ENCODE results near the gene IFNGR1.
"Not testable (repeated sequence)": the region's sequence is repeated elsewhere in the genome, so short reads cannot be mapped to it uniquely, and the experiment has no call there.

IFNGR1 gene

DNA sequence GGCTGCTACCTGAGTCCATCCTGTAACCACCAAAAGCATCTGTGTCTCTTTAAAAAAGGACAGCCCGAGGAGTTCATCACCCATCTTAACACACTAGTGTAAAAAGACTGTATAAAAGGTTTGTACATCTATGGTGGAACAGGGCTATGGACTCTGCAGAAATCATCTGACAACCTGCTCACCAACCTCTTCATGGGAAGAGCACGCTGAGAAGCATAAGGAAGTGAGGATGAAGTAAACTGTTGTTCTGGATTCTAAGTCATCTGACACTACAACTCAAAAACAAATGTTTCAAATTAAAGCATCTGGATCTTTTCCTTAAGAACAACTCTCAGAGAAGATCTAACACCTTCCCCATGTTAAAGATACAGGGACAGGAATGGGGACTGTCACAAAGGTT, 5.4 kb downstream of the IFNGR1 start:
- Mint-ChIP-seq H3K9me3 (peaks cover 8% of the 10 kb centered on the region), H3K4me3 (no peak overlapping the region), H3K4me1 (peaks cover 46% of the 10 kb centered on the region), H3K27me3 (no peaks in the 10 kb centered on the region), H3K36me3 (peaks cover 25% of the 10 kb centered on the region), H3K27ac (no peak overlapping the region)
- DNase-seq (ENCODE audit: low spot score in 2 of 2) (no peak), ATAC-seq (ENCODE audit: low read depth) (no peak)

- DNase-seq (ENCODE audit: low spot score in 2 of 2) (no peak), ATAC-seq (ENCODE audit: low read depth) (no peak)
- H3K27ac Mint-ChIP-seq: no peak overlapping the region
- no peak overlapping the region for H3K4me3 Mint-ChIP-seq
- H3K9me3 Mint-ChIP-seq: peaks cover 8% of the 10 kb centered on the region
- peaks cover 30% of the 10 kb centered on the region for H3K36me3 Mint-ChIP-seq
- H3K27me3 Mint-ChIP-seq: no peaks in the 10 kb centered on the region
- peaks cover 44% of the 10 kb centered on the region for H3K4me1 Mint-ChIP-seq
Measured at GRCh38 chr6:137213331-137213740, 5.8 kb downstream of the IFNGR1 start.

DNA sequence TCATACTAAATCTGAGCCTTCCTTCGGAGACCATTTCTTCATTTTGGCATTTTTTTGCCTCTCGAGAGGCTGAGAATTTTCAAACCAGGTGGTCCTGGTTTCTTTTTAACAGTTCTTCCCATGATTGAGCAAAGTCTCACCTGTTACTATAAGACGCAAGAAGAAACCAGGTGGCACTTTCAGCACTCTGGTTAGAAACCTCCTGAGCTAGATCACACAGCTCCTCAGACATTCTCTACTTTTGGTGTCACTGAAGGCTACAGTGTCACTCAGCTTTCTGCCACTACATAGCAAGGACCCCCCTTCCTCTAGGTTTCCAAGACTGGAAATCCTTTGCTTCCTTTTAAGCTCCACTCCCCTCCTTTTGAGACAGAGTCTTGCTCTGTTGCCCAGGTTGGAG, 7.3 kb downstream of the IFNGR1 start:
- peaks cover 38% of the 10 kb centered on the region for H3K36me3 Mint-ChIP-seq
- peak overlapping the region; percentile 33 for H3K27ac Mint-ChIP-seq
- no peak overlapping the region for H3K4me3 Mint-ChIP-seq
- H3K4me1 Mint-ChIP-seq: peaks cover 40% of the 10 kb centered on the region
- ATAC-seq (ENCODE audit: low read depth) (no peak), DNase-seq (ENCODE audit: low spot score in 2 of 2) (no peak)
- no peaks in the 10 kb centered on the region for H3K27me3 Mint-ChIP-seq
- H3K9me3 Mint-ChIP-seq: peaks cover 12% of the 10 kb centered on the region

GRCh38 chr6:137210903-137211302, 8.3 kb downstream of the IFNGR1 start:
- Mint-ChIP-seq H3K9me3 (peaks cover 14% of the 10 kb centered on the region), H3K27ac (peak overlapping the region; percentile 24), H3K27me3 (no peaks in the 10 kb centered on the region), H3K36me3 (peaks cover 42% of the 10 kb centered on the region), H3K4me1 (peaks cover 37% of the 10 kb centered on the region), H3K4me3 (no peak overlapping the region)
- ATAC-seq (ENCODE audit: low read depth) (no peak), DNase-seq (ENCODE audit: low spot score in 2 of 2) (no peak)

- Mint-ChIP-seq H3K9me3 (peaks cover 14% of the 10 kb centered on the region), H3K4me1 (peaks cover 30% of the 10 kb centered on the region), H3K27ac (no peak overlapping the region), H3K36me3 (peaks cover 52% of the 10 kb centered on the region), H3K4me3 (no peak overlapping the region), H3K27me3 (no peaks in the 10 kb centered on the region)
- DNase-seq (ENCODE audit: low spot score in 2 of 2): no peak
- no peak for ATAC-seq (ENCODE audit: low read depth)
Measured at GRCh38 chr6:137208279-137208678, 10.9 kb downstream of the IFNGR1 start.

DNA sequence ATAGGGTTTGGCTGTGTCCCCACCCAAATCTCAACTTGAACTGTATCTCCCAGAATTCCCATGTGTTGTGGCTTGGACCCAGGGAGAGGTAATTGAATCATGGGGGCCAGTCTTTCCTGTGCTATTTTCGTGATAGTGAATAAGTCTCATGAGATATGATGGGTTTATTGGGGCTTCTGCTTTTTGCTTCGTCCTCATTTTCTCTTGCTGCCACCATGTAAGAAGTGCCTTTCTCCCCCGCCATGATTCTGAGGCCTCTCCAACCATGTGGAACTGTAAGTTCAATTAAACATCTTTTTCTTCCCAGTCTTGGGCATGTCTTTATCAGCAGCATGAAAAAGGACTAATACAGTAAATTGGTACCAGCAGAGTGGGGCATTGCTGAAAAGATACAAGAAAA, 11.7 kb downstream of the IFNGR1 start:
- DNase-seq (ENCODE audit: low spot score in 2 of 2); ATAC-seq (ENCODE audit: low read depth); H3K27me3 Mint-ChIP-seq: not testable (repeated sequence)
- H3K36me3 Mint-ChIP-seq: peaks cover 52% of the 10 kb centered on the region
- peaks cover 27% of the 10 kb centered on the region for H3K4me1 Mint-ChIP-seq
- peaks cover 14% of the 10 kb centered on the region for H3K9me3 Mint-ChIP-seq
- peak overlapping the region; percentile 36 for H3K27ac Mint-ChIP-seq
- peak overlapping the region; percentile 18 for H3K4me3 Mint-ChIP-seq

DNA sequence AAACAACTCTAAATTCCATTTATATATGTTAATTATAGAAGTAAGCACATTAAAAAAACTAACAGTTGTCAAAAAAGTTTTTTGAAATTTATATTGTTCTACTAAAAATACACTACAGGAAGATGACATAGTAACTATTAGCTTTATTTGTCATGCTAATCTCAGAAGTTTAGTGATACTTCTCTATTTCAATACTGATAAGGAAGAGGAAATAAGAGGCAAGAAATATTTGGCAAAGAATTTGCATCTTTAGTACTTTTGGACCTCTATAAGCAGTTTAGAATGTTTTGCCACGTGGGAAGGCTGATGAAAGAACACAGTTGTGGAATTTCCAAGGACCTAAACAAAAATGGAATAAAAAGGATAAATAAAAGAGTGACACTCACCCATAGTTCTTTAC, 12.6 kb downstream of the IFNGR1 start:
- peaks cover 14% of the 10 kb centered on the region for H3K9me3 Mint-ChIP-seq
- DNase-seq (ENCODE audit: low spot score in 2 of 2): no peak
- H3K4me1 Mint-ChIP-seq: peaks cover 26% of the 10 kb centered on the region
- peaks cover 51% of the 10 kb centered on the region for H3K36me3 Mint-ChIP-seq
- ATAC-seq (ENCODE audit: low read depth): peak; percentile 70
- no peak overlapping the region for H3K4me3 Mint-ChIP-seq
- peak overlapping the region; percentile 39 for H3K27ac Mint-ChIP-seq
- no peaks in the 10 kb centered on the region for H3K27me3 Mint-ChIP-seq

GRCh38 chr6:137203256-137203655, 15.9 kb downstream of the IFNGR1 start:
- Mint-ChIP-seq H3K27ac (no peak overlapping the region), H3K9me3 (peaks cover 6% of the 10 kb centered on the region), H3K27me3 (no peaks in the 10 kb centered on the region), H3K36me3 (peaks cover 38% of the 10 kb centered on the region), H3K4me3 (no peak overlapping the region), H3K4me1 (peaks cover 17% of the 10 kb centered on the region)
- ATAC-seq (ENCODE audit: low read depth) (no peak), DNase-seq (ENCODE audit: low spot score in 2 of 2) (no peak)

- H3K4me3 Mint-ChIP-seq: no peak overlapping the region
- no peaks in the 10 kb centered on the region for H3K27me3 Mint-ChIP-seq
- peaks cover 11% of the 10 kb centered on the region for H3K4me1 Mint-ChIP-seq
- DNase-seq (ENCODE audit: low spot score in 2 of 2) (peak in 1 of 2 donors; percentile 31), ATAC-seq (ENCODE audit: low read depth) (peak; percentile 90)
- H3K27ac Mint-ChIP-seq: no peak overlapping the region
- peaks cover 37% of the 10 kb centered on the region for H3K36me3 Mint-ChIP-seq
- H3K9me3 Mint-ChIP-seq: peaks cover 2% of the 10 kb centered on the region
Measured at GRCh38 chr6:137202078-137202477, 17.1 kb downstream of the IFNGR1 start.

GRCh38 chr6:137201006-137201405, 18.2 kb downstream of the IFNGR1 start:
- H3K4me3 Mint-ChIP-seq: no peak overlapping the region
- no peak overlapping the region for H3K27ac Mint-ChIP-seq
- no peaks in the 10 kb centered on the region for H3K27me3 Mint-ChIP-seq
- peaks cover 35% of the 10 kb centered on the region for H3K36me3 Mint-ChIP-seq
- H3K4me1 Mint-ChIP-seq: peaks cover 9% of the 10 kb centered on the region
- DNase-seq (ENCODE audit: low spot score in 2 of 2) (no peak), ATAC-seq (ENCODE audit: low read depth) (no peak)
- H3K9me3 Mint-ChIP-seq: no peaks in the 10 kb centered on the region

GRCh38 chr6:137200288-137200687, 18.9 kb downstream of the IFNGR1 start:
- Mint-ChIP-seq H3K27ac (no peak overlapping the region), H3K9me3 (no peaks in the 10 kb centered on the region), H3K4me1 (peaks cover 6% of the 10 kb centered on the region), H3K36me3 (peaks cover 33% of the 10 kb centered on the region), H3K4me3 (no peak overlapping the region), H3K27me3 (no peaks in the 10 kb centered on the region)
- ATAC-seq (ENCODE audit: low read depth) (no peak), DNase-seq (ENCODE audit: low spot score in 2 of 2) (no peak)

DNA sequence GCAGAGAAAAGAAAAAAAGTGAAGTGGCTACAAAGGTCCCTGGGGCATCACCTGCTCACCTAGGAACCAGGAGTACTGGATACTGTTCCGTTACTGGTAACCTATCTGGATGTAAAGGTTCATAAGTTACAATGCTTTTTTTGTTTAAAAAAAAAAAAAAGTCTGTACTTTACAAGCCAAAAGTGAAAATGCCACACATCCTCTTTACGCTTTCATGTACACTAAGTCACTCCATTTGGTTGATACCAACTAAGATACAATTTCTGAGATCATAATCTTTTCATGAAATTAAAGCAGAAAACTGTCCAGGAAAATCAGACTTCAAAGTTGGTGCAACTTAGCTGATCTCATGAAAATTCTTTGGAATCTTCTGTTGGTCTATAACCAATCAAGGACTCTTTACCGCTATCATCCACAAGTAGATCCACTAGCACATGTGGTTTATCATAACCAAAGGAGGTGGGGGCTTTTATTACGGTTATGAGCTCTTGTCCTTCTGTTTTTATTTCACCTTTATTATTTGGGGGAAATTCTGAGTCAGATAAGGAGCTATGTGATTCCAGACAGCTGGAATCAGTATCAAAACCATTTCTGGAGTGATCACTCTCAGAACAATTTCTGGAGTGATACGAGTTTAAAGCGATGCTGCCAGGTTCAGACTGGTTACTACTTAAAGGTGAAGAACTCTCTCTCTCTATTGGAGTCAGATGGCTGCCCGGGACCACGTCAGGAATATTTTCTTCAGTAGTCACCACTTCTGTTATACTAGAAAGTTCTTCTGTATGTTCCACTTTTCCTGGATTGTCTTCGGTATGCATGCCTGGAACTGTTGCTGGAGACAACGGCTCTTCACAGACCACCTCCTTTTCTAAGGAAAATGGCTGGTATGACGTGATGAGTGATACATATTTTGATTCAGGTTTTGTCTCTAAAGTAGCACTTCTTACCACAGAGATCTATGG, 21.2 kb downstream of the IFNGR1 start:
- peaks cover 2% of the 10 kb centered on the region for H3K4me1 Mint-ChIP-seq
- H3K27ac Mint-ChIP-seq: no peak overlapping the region
- no peaks in the 10 kb centered on the region for H3K27me3 Mint-ChIP-seq
- H3K36me3 Mint-ChIP-seq: peaks cover 20% of the 10 kb centered on the region
- ATAC-seq (ENCODE audit: low read depth): no peak
- no peak overlapping the region for H3K4me3 Mint-ChIP-seq
- H3K9me3 Mint-ChIP-seq: no peaks in the 10 kb centered on the region
- DNase-seq (ENCODE audit: low spot score in 2 of 2): no peak

DNA sequence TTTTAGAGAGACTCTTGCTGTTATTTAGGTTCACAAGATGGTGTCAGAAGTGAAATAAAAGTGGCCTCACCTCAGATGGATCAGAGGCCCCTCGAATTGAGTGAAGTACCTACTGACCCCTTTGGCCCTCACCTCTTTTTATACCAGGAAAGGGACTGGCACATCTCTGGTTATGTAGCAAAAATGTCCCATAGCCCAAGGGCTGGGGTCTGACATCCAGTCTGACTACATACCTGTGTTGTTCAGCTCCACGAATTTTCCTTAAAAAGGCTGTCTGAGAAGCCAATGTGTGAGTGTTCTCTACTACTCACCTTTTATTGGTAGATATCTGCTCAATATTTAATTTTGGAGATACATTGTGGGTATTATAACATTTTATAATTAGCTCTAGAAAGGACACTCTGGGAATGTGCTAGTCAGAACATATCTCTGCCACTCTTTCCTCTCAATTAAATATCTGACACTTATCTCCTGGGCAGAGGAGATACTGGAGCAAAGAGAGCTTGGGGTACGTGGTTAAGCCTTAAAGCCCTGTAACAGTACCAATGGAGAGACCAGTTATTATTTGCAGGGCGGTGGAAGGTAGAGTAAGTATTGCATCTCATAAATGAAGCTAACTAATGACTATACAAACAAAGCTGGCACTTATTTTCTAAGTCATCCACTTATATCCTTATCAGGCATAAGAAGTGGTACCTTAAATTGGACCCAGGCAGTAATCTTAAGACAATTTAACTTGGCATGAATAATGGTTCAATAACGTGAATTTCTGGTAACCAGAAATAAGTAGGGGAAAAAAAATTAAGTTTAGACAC, 25.7 kb downstream of the IFNGR1 start:
- Mint-ChIP-seq H3K36me3 (peaks cover 14% of the 10 kb centered on the region), H3K27ac (no peak overlapping the region), H3K4me1 (peaks cover 2% of the 10 kb centered on the region), H3K4me3 (no peak overlapping the region), H3K27me3 (no peaks in the 10 kb centered on the region), H3K9me3 (peaks cover 2% of the 10 kb centered on the region)
- DNase-seq (ENCODE audit: low spot score in 2 of 2): no peak
- ATAC-seq (ENCODE audit: low read depth): no peak

DNA sequence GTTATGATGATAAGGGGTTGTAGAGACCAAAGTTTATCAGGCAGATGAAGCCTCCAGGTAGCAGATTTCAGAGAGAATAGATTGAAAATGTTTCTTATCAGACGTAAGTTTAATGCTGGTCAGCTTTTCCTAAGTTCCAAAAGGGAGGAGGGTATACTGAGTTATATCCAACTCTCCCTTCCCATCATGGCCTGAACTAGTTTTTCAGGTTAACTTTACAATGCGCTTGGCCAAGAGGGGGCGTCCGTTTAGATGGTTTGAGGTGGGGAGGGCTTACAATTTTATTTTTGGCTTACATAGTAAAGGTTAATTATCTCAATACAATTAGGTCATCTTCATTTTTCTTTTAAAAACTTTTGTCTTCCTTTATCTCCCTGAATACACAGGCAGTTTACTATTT, 26.4 kb downstream of the IFNGR1 start:
- H3K27ac Mint-ChIP-seq: no peak overlapping the region
- peaks cover 2% of the 10 kb centered on the region for H3K4me1 Mint-ChIP-seq
- H3K4me3 Mint-ChIP-seq: no peak overlapping the region
- peaks cover 2% of the 10 kb centered on the region for H3K9me3 Mint-ChIP-seq
- ATAC-seq (ENCODE audit: low read depth) (no peak), DNase-seq (ENCODE audit: low spot score in 2 of 2) (no peak)
- H3K36me3 Mint-ChIP-seq: peaks cover 8% of the 10 kb centered on the region
- no peaks in the 10 kb centered on the region for H3K27me3 Mint-ChIP-seq
